KOPT-K1 (cell line): ENCODE data around the gene CLIC4.

Experiments
- H3K27ac ChIP-seq: fragments of 200-600 bp; sonication (generic); 2 replicates; pipeline ENCODE4 v1.5.1; 2016; ENCODE audit warnings: antibody characterized with exemption, mild to moderate bottlenecking, low read depth, low read length; ENCODE audit not compliant: poor library complexity, severe bottlenecking
- H3K36me3 ChIP-seq: fragments of 200-600 bp; sonication (generic); 2 replicates; pipeline ENCODE4 v1.5.1; 2017; ENCODE audit warnings: antibody characterized with exemption, mild to moderate bottlenecking, low read length, moderate library complexity; ENCODE audit not compliant: insufficient read depth
- H3K9me3 ChIP-seq: fragments of 200-600 bp; sonication (generic); 2 replicates; pipeline ENCODE4 v1.5.1; 2017; ENCODE audit warnings: antibody characterized with exemption, low read length, mild to moderate bottlenecking; ENCODE audit not compliant: insufficient read depth, poor library complexity, severe bottlenecking

The CLIC4 gene

GRCh38 chr1:24872061-24872850 lies 127.0 kb downstream of the CLIC4 start:
- Histone ChIP-seq H3K9me3 (no peaks in the 10 kb centered on the region), H3K36me3 (no peaks in the 10 kb centered on the region), H3K27ac (no peak overlapping the region)

GRCh38 chr1:24873148-24873547 lies 127.9 kb downstream of the CLIC4 start:
- Histone ChIP-seq H3K27ac (no peak overlapping the region), H3K36me3 (no peaks in the 10 kb centered on the region), H3K9me3 (no peaks in the 10 kb centered on the region)

GRCh38 chr1:24874056-24874455 lies 128.8 kb downstream of the CLIC4 start:
- H3K36me3 ChIP-seq, result no peaks in the 10 kb centered on the region
- no peaks in the 10 kb centered on the region for H3K9me3 ChIP-seq
- no peak overlapping the region for H3K27ac ChIP-seq

- H3K9me3 ChIP-seq, result no peaks in the 10 kb centered on the region
- no peak overlapping the region for H3K27ac ChIP-seq
- H3K36me3 ChIP-seq, result no peaks in the 10 kb centered on the region
Measured at GRCh38 chr1:24874611-24875234, 129.5 kb downstream of the CLIC4 start.

- no peaks in the 10 kb centered on the region for H3K36me3 ChIP-seq
- H3K9me3 ChIP-seq, result no peaks in the 10 kb centered on the region
- H3K27ac ChIP-seq, result no peak overlapping the region
Measured at GRCh38 chr1:24875257-24875656, 130.0 kb downstream of the CLIC4 start.

GRCh38 chr1:24875991-24876506 lies 130.8 kb downstream of the CLIC4 start:
- H3K36me3 ChIP-seq, result no peaks in the 10 kb centered on the region
- no peak overlapping the region for H3K27ac ChIP-seq
- H3K9me3 ChIP-seq, result no peaks in the 10 kb centered on the region

- Histone ChIP-seq H3K27ac (no peak overlapping the region), H3K36me3 (no peaks in the 10 kb centered on the region), H3K9me3 (peaks cover 6% of the 10 kb centered on the region)
Measured at GRCh38 chr1:24878045-24878444, 132.8 kb downstream of the CLIC4 start.

- peaks cover 16% of the 10 kb centered on the region for H3K9me3 ChIP-seq
- no peak overlapping the region for H3K27ac ChIP-seq
- H3K36me3 ChIP-seq, result no peaks in the 10 kb centered on the region
Measured at GRCh38 chr1:24878775-24879742, 133.8 kb downstream of the CLIC4 start.

- H3K9me3 ChIP-seq, result peaks cover 29% of the 10 kb centered on the region
- no peaks in the 10 kb centered on the region for H3K36me3 ChIP-seq
- no peak overlapping the region for H3K27ac ChIP-seq
Measured at GRCh38 chr1:24881034-24881433, 135.8 kb downstream of the CLIC4 start.

GRCh38 chr1:24884751-24885150 lies 139.5 kb downstream of the CLIC4 start:
- Histone ChIP-seq H3K9me3 (peaks cover 29% of the 10 kb centered on the region), H3K27ac (no peak overlapping the region), H3K36me3 (no peaks in the 10 kb centered on the region)

GRCh38 chr1:24886241-24886640 lies 141.0 kb downstream of the CLIC4 start:
- H3K9me3 ChIP-seq, result peaks cover 37% of the 10 kb centered on the region
- no peak overlapping the region for H3K27ac ChIP-seq
- H3K36me3 ChIP-seq, result no peaks in the 10 kb centered on the region

- Histone ChIP-seq H3K27ac (no peak overlapping the region), H3K9me3 (peaks cover 48% of the 10 kb centered on the region), H3K36me3 (no peaks in the 10 kb centered on the region)
Measured at GRCh38 chr1:24888061-24888970, 143.1 kb downstream of the CLIC4 start.

GRCh38 chr1:24888971-24889676 lies 143.9 kb downstream of the CLIC4 start:
- Histone ChIP-seq H3K27ac (no peak overlapping the region), H3K36me3 (no peaks in the 10 kb centered on the region)

GRCh38 chr1:24890887-24891286 lies 145.6 kb downstream of the CLIC4 start:
- Histone ChIP-seq H3K27ac (no peak overlapping the region), H3K9me3 (peaks cover 27% of the 10 kb centered on the region)

More at GRCh38 chr1:24888971-24889676, 143.9 kb downstream of the CLIC4 start:
- H3K9me3 ChIP-seq, result peaks cover 40% of the 10 kb centered on the region

More at GRCh38 chr1:24890887-24891286, 145.6 kb downstream of the CLIC4 start:
- H3K36me3 ChIP-seq, result no peaks in the 10 kb centered on the region
